ENCODE results near the gene RTL10.
"Not testable (repeated sequence)": the region's sequence is repeated elsewhere in the genome, so short reads cannot be mapped to it uniquely, and the experiment has no call there.

Gene RTL10

GRCh38 chr22:19888131-19888746, 33.6 kb upstream of the RTL10 start:
- DNase-seq = no peak

DNA sequence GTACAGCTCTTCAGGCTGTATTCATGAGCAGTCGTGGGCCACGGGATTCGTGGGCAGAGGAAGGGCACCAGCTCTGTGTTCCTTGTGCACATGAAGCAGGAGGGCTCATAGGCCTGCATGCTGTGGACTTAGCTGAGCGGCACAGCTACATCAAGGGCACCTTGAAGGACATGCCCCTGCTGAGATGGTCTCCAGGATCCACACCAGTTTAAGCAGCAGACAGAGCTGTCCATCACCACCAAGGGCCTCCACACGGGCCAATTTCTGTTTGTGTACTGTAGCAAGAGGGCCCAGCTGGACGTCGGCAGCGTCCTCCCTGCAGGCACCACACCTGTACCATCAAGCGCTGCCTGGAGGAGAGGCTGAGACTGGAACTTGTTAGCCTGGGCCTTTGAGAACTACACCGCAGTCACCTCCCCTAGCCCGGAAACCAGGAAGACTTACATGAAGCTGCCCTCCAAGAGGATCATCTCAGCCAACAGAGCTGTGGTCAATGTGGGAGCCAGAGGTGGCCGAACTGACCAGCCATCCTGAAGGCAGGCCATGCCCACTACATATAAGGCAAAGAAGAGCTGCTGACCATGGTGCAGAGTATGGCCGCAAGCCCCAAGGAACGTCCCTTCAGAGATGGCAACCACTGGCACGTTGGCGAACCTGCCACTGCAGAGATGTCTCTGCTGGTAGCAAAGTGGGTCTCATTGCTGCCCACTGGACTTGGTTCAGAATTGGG, 32.7 kb upstream of the RTL10 start:
- DNase-seq = no peak

DNA sequence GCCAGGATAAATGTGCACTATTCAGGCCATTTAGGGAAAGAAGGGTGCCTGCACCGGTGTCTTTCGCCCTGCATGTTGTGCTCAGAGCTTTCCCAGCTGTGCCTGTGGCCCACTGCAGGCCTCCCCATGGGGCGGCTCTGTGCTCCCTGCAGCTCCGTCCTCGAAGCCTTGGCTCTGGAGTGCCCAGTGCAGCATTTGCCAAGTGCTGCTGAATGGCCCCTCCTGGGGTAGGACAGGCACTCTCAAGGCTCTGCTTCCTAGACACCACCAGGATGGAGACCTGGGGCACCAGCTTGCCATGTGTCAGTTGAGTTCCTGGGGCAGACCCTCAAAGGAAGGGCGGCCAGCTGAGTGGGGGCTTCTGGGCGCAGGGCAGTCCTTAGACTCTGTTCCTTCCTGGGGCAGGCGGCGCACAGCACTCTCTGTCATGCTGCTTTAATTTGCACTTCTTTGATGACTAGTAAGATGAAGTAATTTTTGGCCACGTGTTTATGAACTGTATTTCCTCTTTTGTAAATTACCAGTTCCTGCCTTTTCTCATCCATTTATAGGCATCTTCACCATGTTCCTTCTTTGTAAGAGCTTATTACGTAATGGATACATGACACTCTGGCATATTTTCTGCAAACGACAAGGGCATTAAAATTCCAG, 32.1 kb upstream of the RTL10 start:
- DNase-seq = no peak

- DNase-seq = no peak
These were observed 31.3 kb upstream of the RTL10 start for GRCh38 chr22:19885841-19886592.

DNA sequence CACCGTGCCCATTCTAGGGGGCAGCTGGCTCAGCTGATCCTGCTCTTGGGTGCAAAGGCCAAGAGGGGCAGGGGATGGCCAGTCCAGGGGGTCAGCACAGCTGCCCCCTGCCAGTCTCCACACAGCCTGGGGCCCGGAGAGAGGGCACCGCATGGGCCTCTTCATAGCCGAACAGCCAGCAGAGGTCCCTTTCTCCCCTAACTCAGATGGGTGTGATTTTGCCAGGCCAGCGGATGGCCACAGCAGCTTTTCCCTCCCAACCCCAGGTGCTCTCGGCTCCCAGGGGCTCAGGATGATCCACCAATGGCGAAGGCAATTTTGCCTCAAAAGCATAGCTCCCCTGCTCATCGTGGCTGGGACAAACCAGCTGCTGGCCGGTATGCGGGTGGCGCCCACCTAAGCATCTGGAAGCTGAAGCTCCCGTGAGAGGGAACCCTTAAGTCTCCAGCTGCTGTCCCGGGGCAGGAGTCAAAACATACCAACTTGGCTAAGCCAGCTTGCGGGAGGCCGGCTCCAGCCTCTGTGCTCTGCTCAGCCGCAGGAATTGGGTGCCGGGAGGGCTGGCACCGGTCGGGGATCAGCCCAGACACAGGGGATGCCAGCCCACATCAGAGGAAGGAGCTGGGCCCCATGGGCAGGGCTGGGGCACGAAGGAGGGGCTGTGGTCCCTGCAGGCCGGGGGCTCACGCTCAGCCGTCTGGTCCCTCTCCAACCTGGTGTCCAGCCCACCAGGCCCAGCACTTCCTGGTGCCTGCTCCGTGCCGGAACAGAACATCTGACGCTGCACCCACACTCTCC, 30.5 kb upstream of the RTL10 start:
- DNase-seq = no peak

GRCh38 chr22:19884161-19884953, 29.7 kb upstream of the RTL10 start:
- DNase-seq = no peak

DNA sequence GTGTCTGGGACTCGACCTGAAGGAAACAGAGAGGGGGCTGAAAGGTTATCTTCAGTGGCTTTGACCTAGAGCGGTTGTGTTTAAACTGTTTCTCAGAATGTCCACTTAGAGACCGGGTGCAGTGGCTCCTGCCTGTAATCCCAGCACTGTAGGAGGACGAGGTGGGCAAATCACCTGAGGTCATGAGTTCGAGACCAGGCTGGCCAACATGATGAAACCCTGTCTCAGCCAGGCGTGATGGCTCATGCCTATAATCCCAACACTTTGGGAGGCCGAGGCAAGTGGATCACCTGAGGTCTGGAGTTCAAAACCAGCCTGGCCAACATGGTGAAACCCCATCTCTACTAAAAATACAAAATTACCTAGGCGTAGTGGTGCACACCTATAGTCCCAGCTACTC, 28.8 kb upstream of the RTL10 start:
- not testable (repeated sequence) for DNase-seq

- DNase-seq = no peak
These were observed 28.0 kb upstream of the RTL10 start for GRCh38 chr22:19882446-19883381.

- no peak for DNase-seq
These were observed 26.3 kb upstream of the RTL10 start for GRCh38 chr22:19880786-19881569.

GRCh38 chr22:19879992-19880785, 25.5 kb upstream of the RTL10 start:
- no peak for DNase-seq

DNA sequence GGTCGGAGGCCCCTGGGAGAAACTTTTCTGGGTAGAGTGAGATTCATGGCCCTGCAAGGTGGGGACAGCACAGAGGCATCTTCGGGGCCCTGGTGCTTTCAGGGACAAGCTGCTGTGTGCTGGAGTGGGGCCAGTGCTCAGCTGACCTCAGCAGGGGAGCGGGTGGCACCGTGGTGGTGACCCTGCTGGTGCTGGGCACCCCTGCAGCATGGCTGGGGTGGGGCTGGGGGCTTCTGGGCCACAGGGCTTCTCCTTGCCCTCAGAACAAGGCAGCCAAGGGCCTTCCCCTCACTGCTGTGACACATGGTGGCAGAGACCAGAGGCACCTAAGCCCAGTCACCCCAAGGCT, 24.9 kb upstream of the RTL10 start:
- no peak for DNase-seq

DNA sequence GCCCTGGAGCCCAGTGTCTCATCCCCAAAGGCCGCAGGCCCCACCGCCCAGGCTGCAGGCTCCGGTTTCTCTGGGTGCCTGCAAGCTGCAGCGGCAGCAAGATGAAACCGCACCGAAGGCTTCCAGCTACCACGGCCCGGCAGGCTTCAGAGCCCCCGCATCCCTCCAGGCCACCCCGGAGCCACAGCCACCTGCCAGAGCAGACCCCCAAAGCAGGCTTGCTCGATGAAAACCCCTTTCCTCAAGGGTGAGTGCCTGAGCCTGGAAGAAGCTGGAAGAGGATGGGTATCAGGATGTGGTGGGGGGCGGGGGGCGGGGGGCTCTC, 24.5 kb upstream of the RTL10 start:
- no peak for DNase-seq

DNA sequence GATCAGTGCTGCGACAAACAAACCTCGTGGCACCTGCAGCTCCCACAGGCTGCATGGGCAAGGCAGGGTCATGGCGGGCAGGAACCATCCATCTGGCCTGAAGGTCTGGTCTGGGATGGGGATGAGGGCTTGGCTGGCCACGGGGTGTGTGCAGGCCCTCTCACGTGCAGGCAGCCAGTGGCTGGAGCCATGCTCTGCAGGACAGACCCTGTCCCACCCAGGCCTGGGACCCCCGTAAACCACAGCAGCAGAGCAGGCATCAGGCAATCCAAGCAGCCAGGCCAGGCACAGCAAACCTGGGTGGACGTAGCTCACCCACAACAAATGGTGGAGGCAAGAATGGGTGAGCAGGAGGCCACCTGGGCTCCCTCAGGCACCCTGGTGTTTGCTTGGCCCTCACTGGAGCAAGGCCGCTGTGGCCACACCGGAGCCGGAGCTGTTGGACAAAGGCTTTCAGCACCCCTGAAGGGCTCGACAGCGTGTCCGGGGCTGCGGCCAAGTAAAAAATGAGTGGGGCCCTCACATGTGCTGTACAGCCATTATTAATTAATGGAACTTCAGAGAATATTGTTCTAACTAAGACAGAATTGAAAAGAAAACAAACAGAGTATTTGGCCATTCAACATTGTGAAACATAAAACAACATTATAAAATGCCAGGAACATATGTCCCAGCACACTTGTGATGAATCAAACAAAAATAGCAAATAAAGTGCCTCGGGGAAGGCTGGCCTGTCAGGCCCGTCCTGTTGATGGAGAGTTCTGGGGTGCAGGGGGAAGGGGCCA, 24.0 kb upstream of the RTL10 start:
- DNase-seq = no peak

DNA sequence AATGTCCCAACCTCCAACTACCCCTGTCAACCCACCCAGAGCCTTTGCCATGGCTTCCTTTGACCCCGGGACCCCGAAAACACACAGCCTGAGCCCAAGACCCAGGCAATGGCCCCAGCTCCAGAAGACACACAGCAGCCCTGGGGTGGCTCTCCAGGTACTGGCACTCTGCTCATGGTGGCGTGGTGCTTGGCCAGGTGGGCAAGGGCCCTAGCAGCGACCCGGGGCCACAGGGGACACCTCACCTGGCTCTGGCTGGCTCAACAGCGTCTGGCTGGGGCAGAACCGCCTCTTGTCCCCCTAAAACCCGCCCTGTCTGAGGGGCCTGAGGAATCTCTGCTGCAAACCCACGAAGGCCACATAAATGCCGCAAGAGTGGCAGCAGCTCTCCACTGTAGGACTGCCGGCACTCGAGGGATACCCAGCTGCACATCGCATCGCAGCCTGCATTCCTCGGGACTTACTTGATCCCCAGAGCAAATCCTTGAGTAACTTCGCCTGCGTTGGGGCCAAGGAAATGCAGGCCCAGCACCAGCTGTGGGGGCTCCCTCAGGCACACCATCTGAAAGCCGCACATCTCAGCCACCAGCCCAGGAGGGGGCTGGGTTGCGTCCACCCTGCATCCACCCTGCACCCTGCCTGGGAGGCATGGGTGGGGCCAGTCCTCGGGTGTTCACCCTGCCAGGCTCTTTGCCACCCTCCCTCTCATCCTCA, 23.1 kb upstream of the RTL10 start:
- DNase-seq = no peak

DNA sequence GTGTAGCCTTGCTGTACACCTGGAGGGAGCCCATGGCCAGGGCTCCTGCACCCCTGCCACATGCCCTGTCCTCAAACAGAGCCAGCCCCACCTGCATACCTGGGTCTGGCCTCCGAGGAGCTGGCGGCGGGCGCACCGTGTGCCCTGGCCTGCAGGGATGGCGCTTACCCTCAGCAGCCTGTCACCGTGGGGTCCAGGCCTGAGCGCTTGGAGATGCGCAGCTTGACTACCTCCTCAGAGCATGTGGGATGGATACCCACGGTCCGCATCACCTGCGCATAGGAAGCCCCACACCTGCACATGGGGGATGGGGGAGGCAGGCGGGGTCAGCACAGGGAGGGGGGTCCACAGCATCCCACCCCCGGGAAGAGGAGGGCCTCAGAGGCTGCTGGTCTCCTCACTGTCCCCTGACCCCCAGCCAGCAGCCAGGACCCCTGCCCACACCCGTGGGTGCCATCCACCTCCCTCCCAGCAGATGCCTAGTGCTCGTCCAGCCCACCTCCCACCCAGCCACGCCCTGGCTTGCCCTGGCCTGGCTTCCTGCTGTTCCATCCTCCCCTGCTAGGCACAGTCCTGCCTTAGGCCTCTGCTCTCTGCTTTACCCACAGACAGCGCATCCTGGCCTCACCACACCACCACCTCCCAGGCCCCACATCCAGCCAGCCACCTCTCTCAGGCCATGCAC, 22.4 kb upstream of the RTL10 start:
- no peak for DNase-seq

DNA sequence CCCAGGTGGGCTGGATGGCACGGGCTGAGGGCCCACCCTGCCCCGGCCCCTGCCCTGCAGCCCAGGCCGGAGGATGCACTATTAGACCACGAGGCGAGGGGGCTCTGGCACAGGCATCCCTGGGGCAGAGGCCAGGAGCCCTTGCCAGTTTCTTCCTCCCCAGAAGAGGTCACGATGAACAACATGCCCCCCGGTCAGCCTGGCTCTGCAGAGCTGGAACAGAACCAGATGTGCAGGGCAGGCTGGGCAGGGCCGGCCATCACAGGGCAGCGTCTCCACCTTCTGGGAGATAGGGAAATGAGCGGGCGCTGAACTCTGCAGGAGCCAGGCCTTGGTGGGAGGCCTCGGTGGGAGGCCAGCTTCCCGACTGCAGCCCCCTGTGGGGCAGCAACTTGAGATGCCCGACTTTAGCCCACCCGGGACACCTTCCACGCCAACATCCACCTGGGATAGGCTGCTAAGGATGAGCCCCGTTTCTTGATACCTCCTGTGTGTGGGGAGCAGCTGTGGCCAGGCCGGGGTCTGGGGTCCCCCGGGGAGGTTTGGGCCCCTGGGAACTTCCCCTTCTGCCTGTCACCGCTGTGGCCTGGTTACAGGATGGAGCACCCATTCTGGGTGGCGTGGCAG, 21.8 kb upstream of the RTL10 start:
- no peak for DNase-seq
